Tibial nerve (tissue), 4 donors: ENCODE measurements around the gene SCN3B. TPM values are rescaled to one million over a fixed set of nuclear protein-coding genes. Genes with fewer than 3 reads are reported as not detected.

Experiments
- DNase-seq, 2 donors: peaks; one replicate each; pipeline ENCODE4 v3.0.0-alpha.2; 2019; ENCODE audit warnings: low spot score in 2 of 2
- H3K27ac ChIP-seq, 4 donors: fragments of 200-600 bp; sonication (generic) in 3 of 4; one replicate each; pipeline ENCODE4 v1.5.1; 2017 to 2019; ENCODE audit warnings: mild to moderate bottlenecking in 1 of 4
- H3K27me3 ChIP-seq, 2 donors: fragments of 200-600 bp; sonication (generic) in 1 of 2; one replicate each; pipeline versions ENCODE4 v1.5.1 to v1.6.0; 2017 to 2019
- H3K36me3 ChIP-seq, 3 donors: fragments of 200-600 bp; sonication (generic); one replicate each; pipeline ENCODE4 v1.5.1; 2018 to 2019
- H3K4me1 ChIP-seq, 4 donors: fragments of 200-600 bp; sonication (generic) in 3 of 4; one replicate each; pipeline ENCODE4 v1.5.1; 2017 to 2019
- H3K4me3 ChIP-seq, 4 donors: fragments of 200-600 bp; sonication (generic) in 3 of 4; one replicate each; pipeline ENCODE4 v1.5.1; 2017 to 2019; ENCODE audit warnings: mild to moderate bottlenecking in 1 of 4, moderate library complexity in 1 of 4
- H3K9me3 ChIP-seq, 4 donors: fragments of 200-600 bp; sonication (generic) in 3 of 4; one replicate each; pipeline ENCODE4 v1.5.1; 2017 to 2019
- CTCF ChIP-seq, 5 experiments: fragments of 200-600 bp in 3 of 5; fragments of 450-650 bp in 2 of 5; sonication (generic) in 3 of 5; IDR thresholded peaks; one replicate each; pipeline ENCODE4 v1.5.1; 2016 to 2019; ENCODE audit warnings: antibody characterized with exemption in 5 of 5, mild to moderate bottlenecking in 3 of 5, moderate library complexity in 2 of 5
- EP300 ChIP-seq, 2 donors: sonication (generic); formaldehyde crosslinking; IDR thresholded peaks; one replicate each; pipeline ENCODE4 v1.6.1; 2017; ENCODE audit warnings: antibody characterized with exemption in 2 of 2, mild to moderate bottlenecking in 1 of 2
- POLR2A ChIP-seq, 2 donors: fragments of 450-650 bp; IDR thresholded peaks; one replicate each; pipeline ENCODE4 v1.6.1; 2017; ENCODE audit warnings: antibody characterized with exemption in 2 of 2, mild to moderate bottlenecking in 2 of 2, moderate library complexity in 2 of 2
- WGBS, 2 donors: methylation state at CpG; one replicate each; pipeline ENCODE4 v1.1.5; 2018; 5-methylcytosine and 5-hydroxymethylcytosine counted together
- total RNA-seq, 4 donors: library from RNA; depleted of rRNA; stranded (reverse); fragments of >200 nt; gene quantifications; one replicate each; pipeline ENCODE4 v1.1.0, GENCODE V29; 2016

SCN3B gene
- total RNA-seq, 4 donors from 2014 or later: under 0.01 to 3.6 (median 1.3) TPM

- no peaks in the 10 kb centered on the region for H3K27me3 ChIP-seq
- peaks cover 0 to 22% (median 0%) of the 10 kb centered on the region in 3 donors for H3K36me3 ChIP-seq
- peak overlapping the region in 1 of 4 donors; percentile 24 for H3K27ac ChIP-seq
- H3K9me3 ChIP-seq: no peaks in the 10 kb centered on the region
- DNase-seq: no peak
- TF ChIP-seq EP300 (IDR thresholded peaks at IDR 0.05) (no peak), POLR2A (IDR thresholded peaks at IDR 0.05) (no peak), CTCF (IDR thresholded peaks at IDR 0.05) (no peak)
- H3K4me3 ChIP-seq: no peak overlapping the region
- peaks cover 0 to 16% (median 2%) of the 10 kb centered on the region in 4 donors for H3K4me1 ChIP-seq
- WGBS, 2 donors: 85 to 95% methylated on average over 8 of the region's 8 CpGs
Observed at GRCh38 chr11:123594188-123594901, 60.1 kb downstream of the SCN3B start.

- Histone ChIP-seq H3K9me3 (no peaks in the 10 kb centered on the region), H3K36me3 (peaks cover 0 to 22% (median 0%) of the 10 kb centered on the region in 3 donors), H3K27me3 (no peaks in the 10 kb centered on the region), H3K4me1 (peaks cover 0 to 16% (median 3%) of the 10 kb centered on the region in 4 donors), H3K27ac (no peak overlapping the region), H3K4me3 (no peak overlapping the region)
- WGBS, 2 donors: 77 to 93% methylated on average over 5 of the region's 6 CpGs
- DNase-seq: no peak
- TF ChIP-seq POLR2A (IDR thresholded peaks at IDR 0.05) (no peak), CTCF (IDR thresholded peaks at IDR 0.05) (no peak), EP300 (IDR thresholded peaks at IDR 0.05) (no peak)
Observed at GRCh38 chr11:123593570-123593969, 60.9 kb downstream of the SCN3B start.

- H3K27me3 ChIP-seq: no peaks in the 10 kb centered on the region
- TF ChIP-seq EP300 (IDR thresholded peaks at IDR 0.05): peak in 1 of 2 donors; percentile 74
- no peak for TF ChIP-seq CTCF (IDR thresholded peaks at IDR 0.05)
- H3K4me1 ChIP-seq: peaks cover 0 to 16% (median 4%) of the 10 kb centered on the region in 4 donors
- no peaks in the 10 kb centered on the region for H3K9me3 ChIP-seq
- WGBS, 2 donors: 40 to 49% methylated on average over 11 of the region's 11 CpGs
- peaks cover 0 to 18% (median 0%) of the 10 kb centered on the region in 3 donors for H3K36me3 ChIP-seq
- peak in 1 of 2 donors; percentile 5 for DNase-seq
- H3K4me3 ChIP-seq: peak overlapping the region in 1 of 4 donors; percentile 29
- H3K27ac ChIP-seq: peak overlapping the region in 3 of 4 donors; percentile 63 to 75 (median 74)
Observed at GRCh38 chr11:123590296-123590912, 64.0 kb downstream of the SCN3B start.

GRCh38 chr11:123588864-123589262 is 65.6 kb downstream of the SCN3B start:
- Histone ChIP-seq H3K27me3 (no peaks in the 10 kb centered on the region), H3K9me3 (no peaks in the 10 kb centered on the region), H3K4me1 (peaks cover 0 to 16% (median 4%) of the 10 kb centered on the region in 4 donors), H3K36me3 (peaks cover 0 to 2% (median 0%) of the 10 kb centered on the region in 3 donors), H3K27ac (no peak overlapping the region), H3K4me3 (no peak overlapping the region)
- 94 to 97% methylated on average over 5 of the region's 5 CpGs for WGBS, 2 donors
- TF ChIP-seq CTCF (IDR thresholded peaks at IDR 0.05) (no peak), EP300 (IDR thresholded peaks at IDR 0.05) (no peak), POLR2A (IDR thresholded peaks at IDR 0.05) (no peak)
- DNase-seq: no peak
